GM18951 (cell line): ENCODE measurements around the gene SECISBP2L.
"Not testable (repeated sequence)": the region's sequence is repeated elsewhere in the genome, so short reads cannot be mapped to it uniquely, and the experiment has no call there.

Source experiments
- POLR2A ChIP-seq: IDR thresholded peaks from 4 replicates; pipeline ENCODE4 v1.6.1; 2011; ENCODE audit warnings: mild to moderate bottlenecking; ENCODE audit not compliant: insufficient read length, insufficient read depth; ENCODE audit errors: extremely low read depth
- in situ Hi-C: fragments of 300-500 bp; cut with MboI; formaldehyde crosslinking; loops from one replicate; pipeline ENCODE4 v1.12.0; 2022; ENCODE audit warnings: low sequenced_read_pairs, mixed read lengths, inconsistent platforms; ENCODE audit not compliant: unreplicated experiment

The SECISBP2L gene

GRCh38 chr15:48976444-48977088 is 69.7 kb downstream of the SECISBP2L start:
- TF ChIP-seq POLR2A: no peak
- in situ Hi-C loops: no loop called here

GRCh38 chr15:48975472-48976419 is 70.5 kb downstream of the SECISBP2L start:
- in situ Hi-C loops: no loop called here
- no peak for TF ChIP-seq POLR2A

GRCh38 chr15:48974882-48975281 is 71.4 kb downstream of the SECISBP2L start:
- in situ Hi-C loops: no loop called here
- no peak for TF ChIP-seq POLR2A

- in situ Hi-C loops: no loop called here
- TF ChIP-seq POLR2A: no peak
Observed at GRCh38 chr15:48972750-48973503, 73.3 kb downstream of the SECISBP2L start.

- in situ Hi-C loops: not testable (repeated sequence)
Observed at GRCh38 chr15:48970926-48971325, 75.3 kb downstream of the SECISBP2L start.

- no peak for TF ChIP-seq POLR2A
- in situ Hi-C loops: no loop called here
Observed at GRCh38 chr15:48968066-48968465, 78.2 kb downstream of the SECISBP2L start.

- TF ChIP-seq POLR2A: no peak
- in situ Hi-C loops: no loop called here
Observed at GRCh38 chr15:48967336-48967735, 78.9 kb downstream of the SECISBP2L start.

GRCh38 chr15:48966595-48967301 is 79.5 kb downstream of the SECISBP2L start:
- in situ Hi-C loops: no loop called here
- no peak for TF ChIP-seq POLR2A

- no peak for TF ChIP-seq POLR2A
- in situ Hi-C loops: no loop called here
Observed at GRCh38 chr15:48965972-48966371, 80.3 kb downstream of the SECISBP2L start.

GRCh38 chr15:48964898-48965297 is 81.3 kb downstream of the SECISBP2L start:
- in situ Hi-C loops: no loop called here
- TF ChIP-seq POLR2A: no peak

- no peak for TF ChIP-seq POLR2A
- in situ Hi-C loops: no loop called here
Observed at GRCh38 chr15:48963524-48964113, 82.6 kb downstream of the SECISBP2L start, which contains the start of gene SHC4. Gene SHC4, minus strand, starts transcription at chr15:48963919. Its CDS starts 904 bp downstream, at chr15:48963015.
